ENCODE results near the gene PLBD2. TPM values are rescaled to one million over a fixed set of nuclear protein-coding genes. Genes with fewer than 3 reads are reported as not detected.

PLBD2 gene
- total RNA-seq, 2 donors from 2014 or later: 17.8 to 18.4 TPM

- Histone ChIP-seq H3K27ac (no peak overlapping the region), H3K36me3 (replicated peaks in 1 of 2; ENCODE audit: insufficient read depth in 1 of 2, low read depth in 2 of 2) (peaks cover 0 to 2% of the 10 kb centered on the region in 2 donors), H3K4me3 (no peak overlapping the region), H3K9me3 (no peaks in the 10 kb centered on the region), H3K4me1 (peaks cover 25% of the 10 kb centered on the region), H3K27me3 (no peaks in the 10 kb centered on the region)
- no peak for TF ChIP-seq CTCF (IDR thresholded peaks at IDR 0.05)
- no peak for TF ChIP-seq POLR2A (IDR thresholded peaks at IDR 0.05)
- intact Hi-C loops (cut with DNase I): no loop called here
- WGBS, 2 donors: 84 to 88% methylated on average over 7 to 9 of the region's 9 CpGs
- ATAC-seq (no peak), DNase-seq (no peak)
These were observed 29.2 kb upstream of the PLBD2 start for GRCh38 chr12:113329022-113329790.

- H3K9me3 ChIP-seq: no peaks in the 10 kb centered on the region
- H3K36me3 ChIP-seq (replicated peaks in 1 of 2; ENCODE audit: insufficient read depth in 1 of 2, low read depth in 2 of 2): peaks cover 0 to 2% of the 10 kb centered on the region in 2 donors
- ATAC-seq (no peak), DNase-seq (no peak)
- intact Hi-C loops (cut with DNase I): no loop called here
- no peak overlapping the region for H3K27ac ChIP-seq
- 86 to 100% methylated on average over 1 of the region's 1 CpG for WGBS, 2 donors
- H3K27me3 ChIP-seq: no peaks in the 10 kb centered on the region
- H3K4me3 ChIP-seq: no peak overlapping the region
- H3K4me1 ChIP-seq: peaks cover 25% of the 10 kb centered on the region
- TF ChIP-seq CTCF (IDR thresholded peaks at IDR 0.05): no peak
- TF ChIP-seq POLR2A (IDR thresholded peaks at IDR 0.05): no peak
These were observed 28.5 kb upstream of the PLBD2 start for GRCh38 chr12:113329791-113330417.

DNA sequence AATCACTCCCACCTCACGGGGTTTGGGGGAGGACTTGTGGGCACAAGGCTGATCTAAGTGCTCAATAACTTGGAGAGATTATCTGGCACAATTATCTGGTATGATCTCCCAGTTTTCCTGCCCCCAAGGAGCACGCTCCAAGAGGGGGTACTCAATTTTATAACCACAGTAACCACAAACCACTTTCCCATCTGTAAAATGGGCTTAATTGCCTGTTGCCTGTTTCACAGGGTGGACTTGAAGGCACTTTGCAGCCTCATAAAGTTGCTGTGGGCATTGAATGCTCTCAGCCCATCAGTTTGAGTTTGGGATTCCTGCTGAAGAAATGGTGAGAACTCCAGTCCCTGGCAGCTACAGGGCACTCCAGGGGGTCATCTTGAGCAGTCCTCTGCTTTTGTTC lies 27.9 kb upstream of the PLBD2 start:
- DNase-seq (no peak), ATAC-seq (no peak)
- Histone ChIP-seq H3K27ac (no peak overlapping the region), H3K9me3 (no peaks in the 10 kb centered on the region), H3K27me3 (no peaks in the 10 kb centered on the region), H3K36me3 (replicated peaks in 1 of 2; ENCODE audit: insufficient read depth in 1 of 2, low read depth in 2 of 2) (peaks cover 0 to 2% of the 10 kb centered on the region in 2 donors), H3K4me3 (no peak overlapping the region), H3K4me1 (peaks cover 29% of the 10 kb centered on the region)
- intact Hi-C loops (cut with DNase I): no loop called here
- WGBS, 2 donors: 95 to 96% methylated on average over 2 of the region's 2 CpGs
- TF ChIP-seq POLR2A (IDR thresholded peaks at IDR 0.05) (no peak), CTCF (IDR thresholded peaks at IDR 0.05) (no peak)

DNA sequence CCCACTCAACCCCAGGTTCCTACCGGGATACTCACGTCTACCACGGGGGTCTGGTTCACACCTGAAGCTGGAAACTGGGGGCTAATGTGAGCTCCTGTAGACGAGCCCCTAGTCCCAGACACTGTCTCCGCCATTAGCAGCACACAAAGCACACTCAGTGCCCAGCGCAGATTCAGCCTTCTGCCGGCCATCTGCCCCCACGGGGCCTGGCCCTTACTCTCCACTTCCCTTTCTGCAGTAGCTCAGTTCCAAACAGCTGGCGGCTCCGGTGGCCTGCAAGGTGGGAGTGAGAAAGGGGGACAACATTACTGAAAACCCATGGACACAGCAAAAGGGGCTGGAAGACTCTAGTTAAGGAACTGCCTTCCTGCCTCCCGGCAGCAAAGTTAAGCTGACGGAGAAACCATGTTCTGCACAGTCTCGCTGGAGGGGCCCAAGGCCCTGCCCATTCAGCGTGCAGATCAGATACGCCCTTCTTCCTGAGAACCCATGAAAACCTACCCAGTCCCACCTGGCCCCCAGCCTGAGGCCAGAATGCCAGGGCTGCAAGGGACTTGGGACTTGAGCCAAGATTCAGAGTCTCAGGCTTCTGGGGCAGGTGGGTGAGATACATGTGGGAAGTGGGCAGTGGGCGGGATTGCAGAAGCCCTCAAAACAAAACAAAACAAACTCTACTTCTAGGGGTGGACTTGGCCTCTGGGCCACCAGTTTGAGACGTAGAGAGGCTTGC lies 25.5 kb upstream of the PLBD2 start:
- DNase-seq (no peak), ATAC-seq (no peak)
- intact Hi-C loops (cut with DNase I): no loop called here
- H3K4me1 ChIP-seq: peaks cover 25% of the 10 kb centered on the region
- 78 to 90% methylated on average over 12 to 17 of the region's 17 CpGs for WGBS, 2 donors
- H3K27me3 ChIP-seq: no peaks in the 10 kb centered on the region
- no peak for TF ChIP-seq POLR2A (IDR thresholded peaks at IDR 0.05)
- TF ChIP-seq CTCF (IDR thresholded peaks at IDR 0.05): no peak
- no peak overlapping the region for H3K4me3 ChIP-seq
- H3K36me3 ChIP-seq (replicated peaks in 1 of 2; ENCODE audit: insufficient read depth in 1 of 2, low read depth in 2 of 2): peaks cover 0 to 2% of the 10 kb centered on the region in 2 donors
- no peak overlapping the region for H3K27ac ChIP-seq
- H3K9me3 ChIP-seq: no peaks in the 10 kb centered on the region

Measured in body of pancreas (tissue), 4 donors.